HG03342 (cell line): ENCODE data around the gene UTY.

Experiments used
- ATAC-seq: cut with Tn5 transposase; IDR thresholded peaks from one replicate; pipeline ENCODE4 v1.9.1; 2021; ENCODE audit warnings: mild to moderate bottlenecking, moderate library complexity; ENCODE audit not compliant: unreplicated experiment

The UTY gene

DNA sequence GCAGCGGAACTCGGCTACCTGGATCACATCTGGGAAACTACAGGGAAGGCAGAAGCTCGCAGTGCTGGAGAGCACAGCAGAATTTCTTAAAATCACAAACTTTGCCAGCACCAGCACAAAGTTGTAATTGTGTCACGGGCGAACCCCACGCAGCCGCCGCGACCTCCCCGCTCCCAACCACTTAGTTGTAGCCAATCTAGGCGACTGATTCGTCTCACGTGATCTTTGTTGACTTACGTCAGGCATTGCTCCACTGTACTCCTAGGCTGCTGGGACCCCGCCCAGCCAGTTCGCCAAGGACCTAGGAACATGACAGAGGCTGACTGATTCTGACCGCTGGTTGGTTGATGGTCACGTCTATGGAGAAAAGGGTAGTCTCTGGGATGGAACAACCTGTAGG is at the start of gene UTY:
Gene UTY (minus strand): TSS at position 206 of the 400 bp plus-strand sequence. CDS start 368 bp downstream, outside the sequence.
- no peak for ATAC-seq

DNA sequence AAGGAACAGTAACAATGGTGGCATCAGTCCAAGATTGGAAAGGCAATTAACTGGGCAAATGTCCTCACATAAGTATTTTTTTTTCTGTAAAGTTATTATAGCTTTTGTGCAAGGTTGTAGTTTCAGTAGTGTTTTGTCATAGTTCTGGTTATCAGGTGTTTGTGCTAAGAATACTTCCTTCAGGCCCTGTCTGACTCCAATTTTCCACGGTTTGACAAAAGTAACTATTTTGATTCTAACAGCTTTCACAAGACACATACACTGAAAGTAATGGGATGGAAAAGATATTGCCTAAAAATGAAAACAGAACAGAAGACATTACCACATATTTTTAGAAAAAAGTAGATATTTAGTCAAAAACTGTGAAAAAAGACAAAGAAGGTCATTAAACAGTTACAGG is 40.6 kb upstream of the UTY start:
- ATAC-seq = no peak

DNA sequence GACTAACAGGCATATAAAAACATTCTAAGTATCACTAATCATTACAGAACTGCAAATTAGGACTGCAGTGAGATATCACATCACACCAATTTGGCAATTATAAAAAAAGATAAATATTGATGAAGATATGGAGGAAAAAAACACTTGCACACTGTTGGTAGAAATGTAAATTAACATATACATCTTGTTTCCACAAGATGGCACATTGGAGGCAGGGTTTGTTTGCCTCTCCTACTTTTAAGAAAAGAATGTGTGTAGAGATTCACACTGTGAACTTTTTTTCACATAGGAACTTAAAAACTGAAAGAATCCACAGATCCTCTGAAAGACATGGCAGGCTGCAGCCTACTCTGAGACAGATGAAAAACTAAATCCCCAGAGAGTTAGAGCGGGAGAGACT is 21.4 kb upstream of the UTY start:
- ATAC-seq = no peak

DNA sequence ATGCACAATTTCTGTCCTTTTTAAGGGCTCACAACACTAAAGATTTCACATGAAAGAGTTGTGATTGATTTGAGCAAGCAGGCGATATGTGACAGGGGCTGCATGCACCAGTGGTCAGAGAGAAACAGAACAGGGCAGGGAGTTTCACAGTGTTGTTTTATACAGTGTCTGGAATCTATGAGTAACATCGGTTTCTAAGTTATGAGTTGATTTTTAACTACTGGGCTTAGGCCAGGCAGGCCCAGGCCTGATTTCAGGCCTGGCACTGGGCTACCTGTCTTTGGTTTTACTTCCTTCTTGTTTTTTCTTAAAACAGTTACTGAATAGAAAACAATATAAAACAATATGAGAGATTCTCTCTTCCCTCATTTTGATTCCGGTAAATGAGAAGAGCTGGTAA is 13.9 kb upstream of the UTY start:
- no peak for ATAC-seq

DNA sequence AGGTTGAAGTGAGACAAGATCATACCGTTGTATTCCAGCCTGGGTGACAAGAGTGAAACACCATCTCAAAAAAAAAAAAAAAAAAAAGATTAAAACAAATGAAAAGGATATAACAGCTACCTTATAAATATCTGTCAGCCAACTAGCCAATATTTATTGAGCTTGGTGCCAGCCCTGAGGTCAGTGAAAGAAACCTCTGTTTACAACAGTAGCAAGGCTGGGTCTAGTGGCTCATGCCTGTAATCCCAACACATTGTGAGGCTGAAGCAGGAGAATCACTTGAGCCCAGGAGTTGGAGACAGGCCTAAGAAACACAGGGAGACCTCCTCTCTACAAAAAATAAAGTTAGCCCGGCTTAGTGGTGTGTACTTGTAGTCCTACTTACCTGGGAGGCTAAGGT is 12.6 kb upstream of the UTY start:
- ATAC-seq = no peak

DNA sequence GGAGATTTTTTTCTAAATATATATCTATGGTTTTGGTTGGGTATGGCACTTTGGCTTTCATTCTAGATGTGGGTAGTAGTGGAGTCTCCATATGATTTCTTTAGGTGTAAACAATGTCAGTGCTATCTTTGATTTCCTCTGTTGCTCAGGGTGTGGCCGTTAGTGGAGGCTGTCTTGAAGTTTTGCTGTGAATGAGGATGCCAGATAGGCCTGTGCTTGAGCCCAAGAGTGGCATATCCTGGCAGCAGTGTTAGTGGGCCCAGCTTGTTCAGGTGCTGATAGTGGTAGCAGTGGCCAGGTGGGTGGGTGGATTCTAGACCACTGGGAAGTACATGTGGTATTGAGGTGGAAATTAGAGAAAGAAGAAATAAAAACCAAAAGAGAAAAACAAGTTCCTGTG is 8.9 kb upstream of the UTY start:
- ATAC-seq = no peak

DNA sequence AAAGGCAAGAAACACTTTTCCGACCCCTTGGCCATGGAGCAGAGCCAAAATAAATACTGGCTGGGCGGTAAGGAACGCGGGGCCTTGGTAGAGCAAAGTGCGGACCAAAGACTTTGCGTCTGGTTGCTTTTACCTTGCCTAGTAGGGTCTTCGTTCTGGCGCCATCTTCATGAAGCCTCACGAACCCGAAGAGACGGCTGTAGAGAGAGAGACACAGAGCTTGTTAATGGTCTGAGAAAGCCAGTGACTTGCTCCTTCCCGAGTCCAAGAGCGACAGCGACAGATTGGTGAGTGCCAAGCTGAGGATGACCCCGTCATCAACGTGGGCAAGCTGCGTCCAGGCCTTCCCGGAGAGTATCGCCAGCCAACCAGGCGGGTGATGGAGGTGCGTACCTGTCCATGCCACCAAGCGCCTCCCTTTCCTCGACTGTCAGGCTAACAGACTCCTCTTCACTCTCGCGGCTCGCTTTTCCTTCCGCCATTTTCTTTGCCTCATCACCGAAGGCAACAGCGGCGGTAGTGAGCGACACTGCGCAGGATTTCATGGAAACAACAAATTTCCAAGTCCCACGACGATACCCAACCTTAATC is 617 bp downstream of the UTY start:
- no peak for ATAC-seq

DNA sequence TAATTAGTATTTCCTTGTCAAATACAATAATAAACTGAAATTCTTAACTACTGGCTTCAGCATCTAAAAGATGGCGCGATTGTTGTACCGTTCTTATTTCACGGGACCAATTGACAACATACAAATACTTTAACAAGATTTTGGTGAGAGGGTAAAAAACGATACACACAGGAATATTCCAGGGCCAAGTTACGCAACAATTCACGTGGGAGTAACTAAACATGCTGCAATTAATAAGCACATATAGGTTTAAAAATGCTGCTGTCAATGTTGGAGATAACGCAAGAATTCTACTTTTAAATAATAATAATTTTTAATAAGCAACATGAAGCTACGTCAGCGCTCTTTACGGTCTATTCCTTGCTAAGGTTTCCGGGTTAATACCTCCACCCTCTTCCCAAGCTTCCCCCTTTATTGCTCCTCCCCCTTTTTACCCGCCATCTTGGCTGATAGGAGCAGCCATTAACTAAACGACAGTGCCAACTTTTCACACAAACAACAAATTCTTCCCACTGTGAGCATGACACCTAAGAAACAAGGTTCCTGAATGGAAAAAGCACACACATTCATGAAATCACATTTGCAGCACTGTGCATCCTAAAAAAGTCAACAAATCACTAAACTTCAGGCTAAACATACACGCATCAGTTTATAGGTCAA is 1.6 kb downstream of the UTY start:
- ATAC-seq = no peak

DNA sequence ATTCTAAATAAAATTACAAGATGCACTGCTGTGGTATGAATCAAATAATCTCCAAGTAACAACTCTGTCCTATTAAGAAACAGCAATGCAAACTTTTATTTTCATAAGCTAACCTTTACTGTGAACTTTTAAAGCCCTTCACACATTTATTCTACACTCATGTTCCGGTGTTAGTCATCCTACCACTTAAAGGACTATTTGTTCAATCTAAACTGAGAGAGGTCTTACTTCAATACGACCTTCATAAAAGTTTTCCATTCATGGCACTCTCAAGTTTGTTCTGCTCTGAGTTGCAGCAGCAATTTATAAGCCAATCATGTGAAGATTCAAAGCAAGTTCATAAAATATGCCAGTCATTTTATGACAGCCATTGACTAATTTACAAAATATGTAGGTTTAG is 4.8 kb downstream of the UTY start:
- no peak for ATAC-seq

DNA sequence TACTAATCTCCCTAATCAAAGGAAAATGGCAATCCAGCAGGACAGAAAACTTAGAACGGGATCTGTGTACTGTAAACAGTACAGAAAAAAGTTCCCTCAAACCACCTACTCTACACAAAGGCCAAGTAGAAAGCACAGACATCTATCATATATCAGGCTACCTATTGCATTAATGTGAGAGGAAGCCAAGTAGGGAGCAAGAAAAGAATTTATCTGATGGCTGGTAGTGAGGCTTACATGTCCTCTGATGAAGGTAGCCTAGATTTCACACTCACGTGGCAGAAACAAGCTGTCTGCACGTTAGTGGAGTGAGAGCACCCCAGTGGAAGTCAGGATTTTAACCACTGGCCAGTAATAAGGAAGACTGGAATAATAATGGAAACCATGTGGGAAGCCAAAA is 28.3 kb downstream of the UTY start:
- ATAC-seq = no peak

DNA sequence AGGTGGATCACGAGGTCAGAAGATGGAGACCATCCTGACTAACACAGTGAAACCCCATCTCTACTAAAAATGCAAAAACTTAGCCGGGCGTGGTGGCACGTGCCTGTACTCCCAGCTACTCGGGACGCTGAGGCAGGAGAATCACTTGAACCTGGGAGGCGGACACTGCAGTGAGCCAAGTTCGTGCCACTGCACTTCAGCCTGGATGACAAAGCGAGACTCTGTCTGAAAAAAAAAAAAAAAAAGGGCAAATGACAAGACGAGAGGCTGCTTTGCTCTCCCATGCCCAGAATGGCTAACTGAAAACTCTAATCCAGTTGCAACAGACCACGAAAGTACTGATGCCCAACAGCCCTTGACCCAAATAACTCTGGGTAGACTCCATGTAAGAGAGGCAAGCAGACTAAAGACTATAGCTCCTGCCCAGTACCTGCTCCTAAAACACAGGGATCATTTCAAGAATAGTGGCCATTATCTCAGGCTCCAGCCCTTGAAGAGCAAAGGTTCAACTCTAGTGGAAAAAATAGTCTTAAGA is 29.2 kb downstream of the UTY start:
- no peak for ATAC-seq

DNA sequence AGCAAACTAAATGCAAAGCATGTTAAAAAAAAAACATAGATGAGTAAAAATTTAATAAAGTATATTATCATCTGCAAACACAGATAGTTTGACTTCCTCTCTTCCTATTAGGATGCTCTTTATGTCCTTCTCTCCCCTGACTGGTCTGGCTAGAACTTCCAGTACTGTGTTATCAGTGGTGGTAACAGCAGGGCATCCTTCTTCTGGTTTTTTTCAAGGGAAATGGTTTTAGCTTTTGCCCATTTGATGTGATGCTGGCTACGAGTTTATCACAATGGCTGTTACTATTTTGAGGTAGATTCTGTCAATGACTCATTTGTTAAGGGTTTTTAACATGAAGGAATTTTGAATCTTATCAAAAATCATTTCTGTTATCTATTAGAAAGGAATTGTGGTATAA is 34.3 kb downstream of the UTY start:
- ATAC-seq = no peak

DNA sequence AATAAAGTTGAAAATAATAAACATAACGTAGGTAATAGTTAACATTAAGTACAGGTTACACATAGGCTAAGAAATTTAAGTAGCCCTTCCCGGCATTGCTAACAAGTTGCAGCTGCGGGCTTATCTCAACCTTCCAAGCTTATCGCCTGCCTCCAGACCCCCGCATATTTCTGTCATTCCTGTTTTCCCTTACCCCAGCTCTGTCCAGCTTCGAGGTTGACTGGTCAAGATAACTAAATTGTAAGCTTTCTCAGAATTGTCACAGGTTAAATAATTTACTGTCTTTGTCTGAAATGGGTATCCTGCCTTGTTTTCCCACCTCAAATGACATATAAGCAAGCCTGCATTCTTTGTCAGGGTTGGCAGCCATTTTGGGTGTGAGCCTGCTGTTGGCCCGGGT is 36.7 kb downstream of the UTY start:
- ATAC-seq = no peak

DNA sequence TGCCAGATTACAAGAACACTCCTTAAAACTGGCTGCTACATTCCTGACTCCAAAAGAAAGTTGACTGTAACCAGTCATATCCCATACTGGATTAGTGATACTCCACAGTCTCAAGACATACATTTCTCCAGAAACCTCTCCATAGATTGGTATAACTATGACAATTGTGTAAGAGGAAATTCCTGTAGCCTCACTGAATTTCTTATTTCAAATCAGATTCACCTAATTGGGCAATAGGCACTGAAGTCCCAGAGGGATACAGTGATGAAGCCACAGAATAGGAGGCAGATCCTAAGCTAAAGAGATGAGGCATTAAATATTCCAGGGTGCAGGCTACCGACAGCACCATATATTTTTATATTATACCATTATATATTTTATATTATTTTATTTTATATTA is 39.0 kb downstream of the UTY start:
- ATAC-seq = no peak

DNA sequence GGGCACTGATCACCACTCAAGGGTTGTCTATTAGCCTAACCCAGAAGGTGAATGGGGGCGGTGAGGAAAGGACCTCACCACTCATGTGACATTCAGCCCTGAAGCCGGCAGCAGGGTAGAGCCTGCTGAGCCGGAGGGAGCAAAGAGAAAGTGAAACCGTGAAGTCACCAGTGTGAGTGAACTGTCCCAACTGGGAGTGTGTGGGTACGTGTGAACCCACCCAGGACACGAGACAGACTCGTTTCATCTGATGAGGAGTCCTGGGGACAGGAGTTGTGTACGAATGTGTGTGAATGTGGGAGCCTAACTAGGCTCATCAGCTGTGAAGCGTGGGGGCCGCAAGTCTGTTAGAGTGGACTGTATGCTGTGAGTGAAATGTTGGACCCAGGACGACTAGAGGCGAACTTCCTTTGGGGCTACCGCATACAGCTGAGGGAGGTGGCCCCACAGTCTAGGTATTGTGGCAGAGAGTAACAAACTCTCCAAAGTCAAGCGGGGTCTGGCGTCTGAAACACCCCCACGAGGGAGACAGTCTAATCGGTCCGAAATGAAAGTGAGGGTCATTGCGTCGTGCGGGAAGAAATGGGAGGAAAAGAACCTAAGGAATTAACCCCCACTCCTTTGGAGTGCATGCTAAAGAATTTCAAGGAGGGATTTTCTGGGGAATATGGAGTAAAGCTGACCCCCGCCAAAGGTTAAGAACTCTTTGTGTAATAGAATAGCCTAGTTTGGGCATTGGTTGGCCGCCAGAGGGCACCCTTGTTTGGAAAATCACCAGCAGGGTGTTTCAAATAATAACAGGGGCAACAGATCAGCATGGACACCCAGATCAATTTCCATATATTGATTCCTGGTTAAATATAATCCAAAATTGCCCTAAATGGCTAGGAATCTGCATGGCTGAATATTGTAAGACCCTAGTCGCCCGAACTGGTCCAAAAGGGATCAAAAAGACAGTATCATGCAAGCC is 43.6 kb downstream of the UTY start:
- no peak for ATAC-seq

DNA sequence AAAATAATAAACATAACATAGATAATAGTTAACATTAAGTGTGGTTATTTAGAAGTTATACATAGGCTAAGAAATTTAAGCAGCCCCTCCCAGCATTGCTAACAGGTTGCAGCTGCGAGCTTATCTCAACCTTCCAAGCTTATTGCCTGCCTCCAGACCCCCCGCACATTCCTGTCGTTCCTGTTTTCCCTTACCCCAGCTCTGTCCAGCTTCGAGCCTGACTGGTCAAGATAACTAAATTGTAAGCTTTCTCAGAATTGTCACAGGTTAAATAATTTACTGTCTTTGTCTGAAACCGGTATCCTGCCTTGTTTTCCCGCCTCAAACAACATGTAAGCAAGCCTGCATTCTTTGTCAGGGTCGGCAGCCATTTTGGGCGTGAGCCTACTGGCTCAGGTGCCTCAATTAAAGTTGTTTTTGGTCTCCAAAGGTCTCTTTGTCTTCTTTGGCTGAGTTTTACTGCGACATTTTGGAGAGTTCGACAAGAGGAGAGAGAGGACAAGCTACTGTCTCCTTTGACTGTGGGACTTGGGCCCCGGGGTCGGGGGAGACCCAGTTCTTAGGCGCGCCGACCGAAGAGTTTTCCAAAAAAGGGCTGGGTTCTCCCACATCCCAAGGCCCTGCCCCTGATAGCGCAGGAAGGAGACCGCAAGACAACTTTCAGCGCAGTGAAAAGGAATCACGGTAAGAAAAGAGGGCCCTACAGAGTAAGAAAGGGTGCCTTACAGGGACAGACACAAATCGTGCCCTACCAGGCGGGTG is 44.4 kb downstream of the UTY start:
- no peak for ATAC-seq

DNA sequence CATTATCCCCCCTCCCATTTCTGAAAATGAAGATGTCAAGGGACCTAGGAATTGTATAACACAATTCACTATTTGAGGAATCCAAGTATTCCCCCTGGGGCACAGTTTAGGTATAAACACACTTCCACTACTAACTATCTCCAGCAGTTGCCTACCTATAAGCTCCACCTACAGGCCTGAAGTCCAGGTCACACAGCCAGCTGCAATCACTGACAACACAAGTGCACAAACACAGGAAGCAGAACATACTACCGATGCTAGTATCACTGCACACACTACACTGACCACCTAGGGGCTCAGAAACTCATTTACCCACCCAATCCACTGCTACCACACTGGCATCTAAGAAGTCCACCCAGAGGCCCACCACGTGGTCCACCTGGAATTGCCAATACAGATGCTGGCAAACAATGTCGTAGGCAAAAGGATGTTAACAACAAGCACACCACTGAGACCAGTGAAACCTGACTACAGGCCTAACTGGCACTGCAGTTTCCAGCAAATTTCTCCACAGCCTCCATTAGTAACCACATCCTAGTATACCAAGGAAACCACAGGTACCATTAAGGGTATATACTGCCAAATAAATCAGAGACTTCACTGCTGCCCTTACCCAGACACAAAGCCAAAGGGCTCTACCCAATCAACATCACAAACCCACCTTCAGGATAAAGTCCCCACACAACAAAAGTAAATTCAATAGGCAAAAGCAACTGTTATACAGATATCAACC is 47.4 kb downstream of the UTY start:
- ATAC-seq = no peak

DNA sequence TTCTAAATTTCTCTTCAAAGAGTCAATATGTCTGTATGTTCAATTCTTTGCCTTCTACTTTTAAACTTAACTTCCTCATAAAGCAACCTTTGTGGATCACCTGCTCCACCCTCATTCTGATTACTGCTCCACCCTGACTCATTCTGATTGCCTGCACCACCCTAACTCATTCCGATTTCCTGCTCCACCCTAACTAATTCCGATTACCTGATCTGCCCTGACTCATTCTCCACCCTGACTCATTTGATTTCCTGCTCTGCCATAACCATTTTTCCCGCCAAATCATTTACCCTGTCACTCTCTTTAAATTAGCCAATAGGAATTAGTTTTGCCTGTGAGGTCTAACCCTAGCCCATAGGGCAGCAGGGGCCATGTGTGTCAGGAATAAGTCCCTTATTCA is 50.3 kb downstream of the UTY start:
- no peak for ATAC-seq

DNA sequence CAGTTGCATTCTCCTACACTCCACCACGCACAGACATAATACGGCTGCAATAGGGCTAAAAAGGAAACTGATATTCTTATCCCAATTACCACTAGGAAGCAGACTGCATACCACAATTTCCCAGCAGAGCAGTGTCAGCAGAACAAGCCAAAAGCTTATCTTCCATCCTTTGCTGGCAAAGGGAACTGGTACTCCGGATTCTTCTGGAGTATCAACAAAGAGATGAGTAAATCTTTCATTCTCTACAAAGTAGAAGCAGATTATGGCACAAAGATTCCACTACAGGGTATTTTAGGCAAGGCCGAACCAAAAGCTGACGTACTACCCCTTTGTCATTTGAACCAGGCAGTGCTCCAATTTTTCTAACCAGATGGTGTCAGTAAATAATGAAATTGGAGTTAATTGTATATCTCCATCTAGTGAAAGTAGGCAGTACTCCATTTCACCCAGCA is 56.5 kb downstream of the UTY start:
- ATAC-seq = no peak
